Stimulated activated effector memory CD8-positive, alpha-beta T cell treated with anti-CD3 and anti-CD28 coated beads, Interleukin-12 subunit alpha, Interleukin-12 subunit beta, amount 100 ng/mL, for 72 hours (primary cell): ENCODE data around the gene PHF3.

Source experiments
- ATAC-seq: fragments of 150-1000 bp; cut with Tn5 transposase; 2 replicates; pipeline ENCODE4 v1.10.0; 2021
- DNase-seq, 2 donors: peaks; one replicate each; pipeline ENCODE4 v3.0.0; 2021 to 2022; ENCODE audit warnings: low spot score in 2 of 2
- H3K27ac Mint-ChIP-seq: one replicate; pipeline ENCODE4 v1.8.0; 2022; ENCODE audit warnings: mild to moderate bottlenecking, mixed read lengths
- H3K36me3 Mint-ChIP-seq: one replicate; pipeline ENCODE4 v1.8.0; 2022; ENCODE audit warnings: mild to moderate bottlenecking, mixed read lengths
- H3K4me1 Mint-ChIP-seq: one replicate; pipeline ENCODE4 v1.8.0; 2022; ENCODE audit warnings: mixed read lengths
- H3K4me3 Mint-ChIP-seq: one replicate; pipeline ENCODE4 v1.8.0; 2022; ENCODE audit warnings: mild to moderate bottlenecking, mixed read lengths
- H3K9me3 Mint-ChIP-seq: one replicate; pipeline ENCODE4 v1.8.0; 2022; ENCODE audit warnings: mixed read lengths

PHF3 gene

GRCh38 chr6:63671098-63671754 is 35.6 kb downstream of the PHF3 start:
- DNase-seq (no peak), ATAC-seq (no peak)
- Mint-ChIP-seq H3K4me1 (peaks cover 21% of the 10 kb centered on the region), H3K27ac (no peak overlapping the region), H3K36me3 (peaks cover 14% of the 10 kb centered on the region), H3K9me3 (no peaks in the 10 kb centered on the region), H3K4me3 (no peak overlapping the region)

- DNase-seq (no peak), ATAC-seq (no peak)
- Mint-ChIP-seq H3K4me3 (no peak overlapping the region), H3K9me3 (no peaks in the 10 kb centered on the region), H3K4me1 (peaks cover 21% of the 10 kb centered on the region), H3K36me3 (peaks cover 14% of the 10 kb centered on the region), H3K27ac (no peak overlapping the region)
Measured at GRCh38 chr6:63672582-63673129, 37.1 kb downstream of the PHF3 start.

- H3K9me3 Mint-ChIP-seq, result no peaks in the 10 kb centered on the region
- DNase-seq, result no peak
- peaks cover 23% of the 10 kb centered on the region for H3K4me1 Mint-ChIP-seq
- no peak overlapping the region for H3K4me3 Mint-ChIP-seq
- no peak overlapping the region for H3K27ac Mint-ChIP-seq
- peaks cover 14% of the 10 kb centered on the region for H3K36me3 Mint-ChIP-seq
- ATAC-seq, result no peak
Measured at GRCh38 chr6:63673692-63674091, 38.1 kb downstream of the PHF3 start.

- H3K27ac Mint-ChIP-seq, result no peak overlapping the region
- no peaks in the 10 kb centered on the region for H3K9me3 Mint-ChIP-seq
- H3K4me1 Mint-ChIP-seq, result peaks cover 32% of the 10 kb centered on the region
Measured at GRCh38 chr6:63674635-63675034, 39.0 kb downstream of the PHF3 start.

DNA sequence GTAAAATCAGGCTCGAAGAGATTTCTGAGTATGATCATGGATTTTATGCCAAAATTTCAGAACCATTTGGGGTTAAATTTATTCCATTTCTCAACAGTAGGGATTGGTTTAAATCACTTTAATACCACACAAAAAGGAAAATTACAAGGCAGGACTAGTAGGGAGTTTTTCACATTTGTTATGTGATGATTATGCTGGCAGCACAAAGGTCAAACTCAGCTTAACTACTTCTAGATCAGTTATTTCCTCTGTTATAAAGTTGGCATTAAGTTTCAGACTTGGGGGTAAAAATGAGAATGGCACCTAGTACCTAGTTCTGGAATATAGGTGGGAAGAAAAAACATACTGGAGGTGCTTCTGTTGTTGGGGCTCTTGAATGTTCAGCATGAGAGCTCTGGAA is 39.5 kb downstream of the PHF3 start:
- Mint-ChIP-seq H3K4me1 (peaks cover 32% of the 10 kb centered on the region), H3K27ac (no peak overlapping the region), H3K4me3 (no peak overlapping the region), H3K9me3 (no peaks in the 10 kb centered on the region), H3K36me3 (peaks cover 24% of the 10 kb centered on the region)
- DNase-seq (no peak), ATAC-seq (no peak)

More at GRCh38 chr6:63674635-63675034, 39.0 kb downstream of the PHF3 start:
- DNase-seq (no peak), ATAC-seq (no peak)
- H3K4me3 Mint-ChIP-seq, result no peak overlapping the region
- peaks cover 19% of the 10 kb centered on the region for H3K36me3 Mint-ChIP-seq

DNA sequence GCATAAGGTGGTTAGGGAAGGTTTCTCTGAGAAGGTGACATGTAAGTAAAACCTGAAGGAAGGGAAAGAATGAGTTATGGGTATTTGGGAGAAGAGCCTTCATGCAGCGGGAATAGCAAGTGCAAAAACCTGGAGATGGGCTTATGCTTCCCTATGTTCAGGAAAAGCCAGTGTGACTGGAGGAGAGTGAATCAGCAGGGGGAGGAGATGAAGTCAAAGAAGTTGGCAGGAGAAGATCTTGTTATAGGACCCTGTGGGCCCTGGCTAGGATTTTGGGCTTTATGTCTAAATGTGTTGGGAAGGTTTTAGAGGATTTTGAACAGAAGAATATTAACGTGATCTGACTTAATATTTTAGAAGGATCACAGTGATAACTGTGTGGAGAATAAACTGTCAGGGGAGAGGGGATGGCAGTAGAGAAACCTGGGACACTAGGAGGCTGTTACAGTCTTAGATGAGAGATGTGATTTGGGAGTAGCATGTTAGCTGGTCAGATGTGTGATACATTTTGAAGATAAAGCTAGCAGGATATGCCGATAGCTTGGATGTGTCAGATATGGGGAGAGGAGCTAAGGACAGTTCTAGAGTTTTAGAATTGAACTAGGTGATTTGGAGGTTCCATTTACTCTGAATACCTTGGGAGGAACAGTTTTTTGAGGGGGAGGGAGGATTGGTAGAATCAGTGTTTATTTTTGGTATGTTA is 41.0 kb downstream of the PHF3 start:
- Mint-ChIP-seq H3K4me1 (peaks cover 37% of the 10 kb centered on the region), H3K36me3 (peaks cover 35% of the 10 kb centered on the region), H3K9me3 (no peaks in the 10 kb centered on the region), H3K4me3 (no peak overlapping the region), H3K27ac (no peak overlapping the region)
- DNase-seq, result no peak
- ATAC-seq, result no peak

DNA sequence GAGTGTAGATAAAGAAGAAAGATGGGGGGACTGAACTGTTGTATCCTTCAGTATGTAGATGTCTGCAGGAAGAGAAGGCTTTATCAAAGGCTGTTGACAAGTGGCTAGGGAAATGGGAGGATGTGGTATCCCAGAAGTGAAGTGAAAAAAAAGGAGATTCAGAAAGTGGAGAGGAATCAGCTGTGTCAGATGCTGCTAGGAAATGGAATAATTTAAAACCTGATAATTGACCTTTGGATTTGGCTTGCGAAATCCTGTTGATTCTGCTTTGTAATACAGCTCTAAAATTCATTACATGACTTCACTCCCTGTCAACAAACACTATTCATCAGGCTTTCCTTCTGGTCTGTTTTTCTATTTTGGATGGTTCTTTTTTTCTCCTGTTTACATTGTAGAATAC is 41.7 kb downstream of the PHF3 start:
- peaks cover 36% of the 10 kb centered on the region for H3K36me3 Mint-ChIP-seq
- H3K4me3 Mint-ChIP-seq, result no peak overlapping the region
- H3K9me3 Mint-ChIP-seq, result no peaks in the 10 kb centered on the region
- ATAC-seq, result no peak
- H3K27ac Mint-ChIP-seq, result no peak overlapping the region
- DNase-seq, result no peak
- peaks cover 37% of the 10 kb centered on the region for H3K4me1 Mint-ChIP-seq

GRCh38 chr6:63683071-63683603 is 47.5 kb downstream of the PHF3 start:
- ATAC-seq, result no peak
- H3K9me3 Mint-ChIP-seq, result no peaks in the 10 kb centered on the region

GRCh38 chr6:63685446-63686379 is 50.1 kb downstream of the PHF3 start:
- ATAC-seq (no peak), DNase-seq (no peak)
- Mint-ChIP-seq H3K4me3 (no peak overlapping the region), H3K36me3 (peaks cover 59% of the 10 kb centered on the region), H3K27ac (peak overlapping the region; percentile 12), H3K9me3 (no peaks in the 10 kb centered on the region), H3K4me1 (peaks cover 28% of the 10 kb centered on the region)

More at GRCh38 chr6:63683071-63683603, 47.5 kb downstream of the PHF3 start:
- DNase-seq, result no peak
- H3K27ac Mint-ChIP-seq, result no peak overlapping the region
- H3K4me3 Mint-ChIP-seq, result no peak overlapping the region
- H3K4me1 Mint-ChIP-seq, result peaks cover 48% of the 10 kb centered on the region
- peaks cover 68% of the 10 kb centered on the region for H3K36me3 Mint-ChIP-seq

DNA sequence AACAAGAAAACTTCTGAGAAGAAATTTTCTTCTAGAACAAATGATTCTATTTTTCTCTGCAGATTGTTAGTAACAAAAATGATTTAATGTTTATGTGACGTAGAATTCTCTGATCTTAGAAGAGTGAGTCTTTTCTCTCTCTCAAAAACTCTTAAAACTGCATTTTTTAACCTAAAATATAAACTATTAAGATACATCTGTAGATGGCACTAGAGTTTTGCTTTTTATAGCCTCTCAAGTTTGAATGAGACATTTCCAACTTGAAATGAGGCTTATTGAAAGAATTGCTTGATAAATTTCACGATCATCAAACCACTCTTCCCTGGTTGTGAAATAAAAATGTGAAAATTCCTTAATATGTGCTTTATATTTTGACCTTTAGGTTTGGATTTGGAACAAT is 53.8 kb downstream of the PHF3 start:
- Mint-ChIP-seq H3K4me1 (peaks cover 12% of the 10 kb centered on the region), H3K4me3 (no peak overlapping the region), H3K27ac (no peak overlapping the region), H3K36me3 (peaks cover 41% of the 10 kb centered on the region), H3K9me3 (no peaks in the 10 kb centered on the region)
- ATAC-seq (no peak), DNase-seq (no peak)

DNA sequence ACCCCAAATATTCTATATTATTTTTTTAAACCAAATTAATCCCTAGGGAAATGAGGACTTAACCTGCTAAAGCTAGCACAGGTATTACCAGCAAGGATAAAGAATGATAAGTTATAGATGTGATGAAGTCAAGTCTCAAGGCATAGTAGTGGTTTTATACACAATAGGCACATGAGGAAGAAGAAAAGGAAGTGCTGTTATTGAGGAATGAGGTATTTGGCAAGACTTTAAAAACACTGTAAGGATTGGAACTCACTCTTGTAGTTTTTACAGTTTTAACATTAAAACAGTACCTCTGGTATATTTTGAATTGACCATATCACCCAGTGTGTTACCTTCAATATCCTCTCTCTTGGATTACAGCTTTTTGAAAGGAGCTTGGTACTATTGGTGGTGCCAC is 54.6 kb downstream of the PHF3 start:
- H3K27ac Mint-ChIP-seq, result no peak overlapping the region
- DNase-seq, result no peak
- ATAC-seq, result no peak
- H3K4me1 Mint-ChIP-seq, result peaks cover 8% of the 10 kb centered on the region
- no peak overlapping the region for H3K4me3 Mint-ChIP-seq
- no peaks in the 10 kb centered on the region for H3K9me3 Mint-ChIP-seq
- H3K36me3 Mint-ChIP-seq, result peaks cover 41% of the 10 kb centered on the region

GRCh38 chr6:63705707-63706106 is 70.1 kb downstream of the PHF3 start:
- ATAC-seq, result peak; percentile 76
- peaks cover 97% of the 10 kb centered on the region for H3K36me3 Mint-ChIP-seq
- H3K9me3 Mint-ChIP-seq, result no peaks in the 10 kb centered on the region
- DNase-seq, result no peak
- H3K27ac Mint-ChIP-seq, result peak overlapping the region; percentile 29
- H3K4me1 Mint-ChIP-seq, result peaks cover 13% of the 10 kb centered on the region
- no peak overlapping the region for H3K4me3 Mint-ChIP-seq

DNA sequence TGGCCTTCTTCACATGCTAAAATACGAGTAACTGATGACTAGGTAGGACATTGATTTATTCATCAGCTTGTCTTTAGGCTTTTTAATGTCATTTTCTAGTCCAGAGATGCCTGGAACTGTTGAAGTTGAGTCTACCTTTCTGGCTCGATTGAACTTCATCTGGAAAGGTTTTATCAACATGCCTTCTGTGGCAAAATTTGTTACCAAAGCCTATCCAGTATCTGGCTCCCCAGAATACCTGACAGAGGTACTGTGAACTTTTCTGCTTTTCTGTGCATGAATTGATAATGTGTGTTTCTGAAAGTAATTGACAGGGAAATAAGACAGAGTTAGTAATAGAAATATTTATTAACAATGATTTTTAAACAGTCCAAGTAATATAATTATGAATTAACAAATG is 71.0 kb downstream of the PHF3 start:
- H3K4me3 Mint-ChIP-seq, result no peak overlapping the region
- peaks cover 97% of the 10 kb centered on the region for H3K36me3 Mint-ChIP-seq
- H3K4me1 Mint-ChIP-seq, result peaks cover 13% of the 10 kb centered on the region
- ATAC-seq (no peak), DNase-seq (no peak)
- H3K9me3 Mint-ChIP-seq, result no peaks in the 10 kb centered on the region
- H3K27ac Mint-ChIP-seq, result no peak overlapping the region

DNA sequence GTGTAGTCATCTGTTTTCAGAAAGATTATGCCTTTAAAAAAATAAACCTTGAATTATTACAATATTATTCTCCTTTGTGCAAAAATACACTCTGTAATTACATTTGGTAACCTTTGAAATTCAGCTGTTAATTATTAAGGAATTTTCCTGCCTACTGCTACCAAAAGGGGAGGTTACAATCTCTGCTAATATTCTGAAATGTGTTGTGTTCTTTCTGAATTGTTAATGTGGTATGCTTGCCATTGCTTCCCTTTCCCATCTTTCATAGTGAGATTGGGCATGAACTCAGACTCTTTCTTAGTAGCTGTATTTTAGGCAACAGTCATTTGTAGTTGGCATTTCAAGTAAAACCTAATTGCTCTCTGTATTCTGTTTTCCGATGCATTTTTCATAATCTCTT is 73.0 kb downstream of the PHF3 start:
- peaks cover 20% of the 10 kb centered on the region for H3K4me1 Mint-ChIP-seq
- peaks cover 97% of the 10 kb centered on the region for H3K36me3 Mint-ChIP-seq
- H3K9me3 Mint-ChIP-seq, result no peaks in the 10 kb centered on the region
- DNase-seq (no peak), ATAC-seq (no peak)
- H3K27ac Mint-ChIP-seq, result no peak overlapping the region
- no peak overlapping the region for H3K4me3 Mint-ChIP-seq

- no peak overlapping the region for H3K4me3 Mint-ChIP-seq
- peaks cover 20% of the 10 kb centered on the region for H3K4me1 Mint-ChIP-seq
- DNase-seq, result no peak
- peaks cover 97% of the 10 kb centered on the region for H3K36me3 Mint-ChIP-seq
- no peak overlapping the region for H3K27ac Mint-ChIP-seq
- H3K9me3 Mint-ChIP-seq, result no peaks in the 10 kb centered on the region
- ATAC-seq, result no peak
Measured at GRCh38 chr6:63709148-63709547, 73.5 kb downstream of the PHF3 start.
